Natural killer cell (primary cell): ENCODE results near the gene RSU1. TPM values are rescaled to one million over a fixed set of nuclear protein-coding genes. Genes with fewer than 3 reads are reported as not detected.

Experiments used
- ATAC-seq, 3 donors: fragments of 150-1000 bp in 2 of 3; fragments of 200-7000 bp in 1 of 3; cut with Tn5 transposase; 1 replicate in 1 of 3; 2 replicates in 2 of 3; pipeline ENCODE4 v1.10.0; 2021; ENCODE audit warnings: mild to moderate bottlenecking in 2 of 3, moderate library complexity in 2 of 3
- DNase-seq, 2 donors: peaks; one replicate each; pipeline versions ENCODE4 v3.0.0 to v3.0.0-alpha.2; 2013 to 2021; ENCODE audit warnings: mixed read lengths in 1 of 2
- H3K27ac ChIP-seq: one replicate; pipeline ENCODE4 v1.5.1; 2013; ENCODE audit warnings: mild to moderate bottlenecking, low read length
- H3K27me3 ChIP-seq: one replicate; pipeline ENCODE4 v1.6.1; 2013; ENCODE audit warnings: low read length; ENCODE audit not compliant: control insufficient read depth, insufficient read depth
- H3K36me3 ChIP-seq: one replicate; pipeline ENCODE4 v1.6.1; 2013; ENCODE audit warnings: low read length; ENCODE audit not compliant: control insufficient read depth, insufficient read depth
- H3K4me1 ChIP-seq: one replicate; pipeline ENCODE4 v1.6.1; 2013; ENCODE audit warnings: low read length; ENCODE audit not compliant: control insufficient read depth, insufficient read depth
- H3K4me3 ChIP-seq: one replicate; pipeline ENCODE4 v1.5.1; 2013; ENCODE audit warnings: low read length
- H3K9me3 ChIP-seq: one replicate; pipeline ENCODE4 v1.6.1; 2013; ENCODE audit warnings: low read length; ENCODE audit not compliant: control insufficient read depth, insufficient read depth
- H3K27ac Mint-ChIP-seq, 2 donors: one replicate each; pipeline ENCODE4 v1.8.0; 2022; ENCODE audit warnings: mild to moderate bottlenecking in 2 of 2, mixed read lengths in 2 of 2, moderate library complexity in 1 of 2
- H3K27me3 Mint-ChIP-seq, 2 donors: one replicate each; pipeline ENCODE4 v1.8.0; 2022; ENCODE audit warnings: low read depth in 2 of 2, mixed read lengths in 2 of 2
- H3K36me3 Mint-ChIP-seq: one replicate; pipeline ENCODE4 v1.8.0; 2022; ENCODE audit warnings: mixed read lengths
- H3K4me1 Mint-ChIP-seq, 2 donors: one replicate each; pipeline ENCODE4 v1.8.0; 2022; ENCODE audit warnings: mixed read lengths in 2 of 2
- H3K4me3 Mint-ChIP-seq: one replicate; pipeline ENCODE4 v1.8.0; 2022; ENCODE audit warnings: mild to moderate bottlenecking, moderate library complexity, mixed read lengths
- H3K9me3 Mint-ChIP-seq, 2 donors: one replicate each; pipeline ENCODE4 v1.8.0; 2022; ENCODE audit warnings: mixed read lengths in 2 of 2
- WGBS: methylation state at CpG from one replicate; pipeline ENCODE4 v1.1.7; 2013; ENCODE audit warnings: missing lambda C conversion rate; ENCODE audit not compliant: insufficient coverage; 5-methylcytosine and 5-hydroxymethylcytosine counted together
- intact Hi-C: fragments of 100-400 bp; cut with micrococcal nuclease; formaldehyde crosslinking; loops from one replicate; pipeline ENCODE4 v1.14.2; 2022
- total RNA-seq, 4 donors: library from RNA; stranded (reverse); fragments of 120-200 nt in 1 of 4; gene quantifications; one replicate each; pipeline versions ENCODE4 v1.2.3 to v1.2.4, GENCODE V29; 2013 to 2022
- TF ChIP-seq, protein P1 (sequence below): fragments of 200-600 bp; IDR thresholded peaks from one replicate; pipeline ENCODE4 v1.8.0; 2022; ENCODE audit warnings: antibody characterized with exemption

RSU1 gene
- 10 to 100 TPM; 75.0 to 85.3 (median 80.0) TPM for total RNA-seq
- total RNA-seq (2013) = 92.1 TPM

DNA sequence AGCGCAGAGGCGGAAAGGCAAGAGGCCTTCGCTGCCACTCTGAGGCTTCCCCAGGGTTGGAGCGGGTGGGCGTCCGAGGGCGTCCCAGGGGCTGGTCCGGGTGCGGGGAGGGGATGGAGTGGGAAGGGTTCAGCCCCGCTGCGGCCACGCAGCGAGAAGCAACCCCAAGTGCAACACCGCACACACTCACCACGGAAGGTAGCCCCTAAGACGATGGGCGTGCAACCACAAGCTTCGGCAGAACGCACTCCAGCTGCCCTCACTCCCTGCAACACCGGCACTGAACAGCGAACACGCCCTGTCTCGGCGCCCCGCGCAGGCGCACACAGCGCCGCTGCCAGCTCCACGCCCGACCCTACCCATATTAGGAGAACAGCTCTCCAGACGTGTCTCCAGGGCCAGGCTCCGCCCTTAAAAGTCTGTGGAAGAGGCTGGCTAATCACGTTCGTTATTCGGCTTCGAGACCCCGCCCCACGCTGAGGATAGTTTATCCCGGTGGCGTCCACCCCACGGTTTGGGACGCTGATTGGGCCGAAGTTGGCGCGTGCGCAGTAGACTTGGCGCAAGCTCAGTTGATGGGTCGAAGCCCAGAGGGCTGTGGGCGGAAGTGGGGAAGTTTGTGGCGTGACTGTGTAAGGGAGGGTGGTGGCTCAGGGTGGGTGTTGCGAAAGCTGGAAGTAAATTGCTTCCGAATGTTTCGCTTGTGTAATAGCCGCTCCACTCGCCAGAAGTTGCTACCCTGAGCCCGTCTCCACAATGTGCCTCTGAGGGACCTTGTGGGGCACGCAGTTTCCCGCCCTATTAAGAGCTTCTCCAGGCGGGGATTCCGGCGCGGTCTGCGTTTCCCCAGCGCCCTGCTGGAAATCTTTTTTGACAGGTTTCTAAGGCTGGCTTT lies at the start of gene RSU1:
RSU1 (minus strand) TSS at position 300 of the 895 bp plus-strand sequence. CDS start 343 bp downstream, outside the sequence.
- Mint-ChIP-seq H3K27ac (peak within 1 kb of the TSS; percentile 91 to 96), H3K4me1 (peaks cover 34 to 43% of the 10 kb centered on the region in 2 donors), H3K9me3 (peaks cover 4 to 5% of the 10 kb centered on the region in 2 donors), H3K36me3 (peaks cover 19% of the 10 kb centered on the region), H3K4me3 (peak within 1 kb of the TSS; percentile 96), H3K27me3 (peaks cover 4 to 21% of the 10 kb centered on the region in 2 donors)
- WGBS = under 1% methylated on average over 64 of the region's 65 CpGs
- DNase-seq (peak; percentile 100), ATAC-seq (peak; percentile 96 to 99 (median 96))
- peaks cover 17% of the 10 kb centered on the region for H3K4me1 ChIP-seq
- H3K4me3 ChIP-seq = peak within 1 kb of the TSS; percentile 82
- no peaks in the 10 kb centered on the region for H3K27me3 ChIP-seq
- no peaks in the 10 kb centered on the region for H3K36me3 ChIP-seq
- peak within 1 kb of the TSS; percentile 87 for H3K27ac ChIP-seq
- peaks cover 6% of the 10 kb centered on the region for H3K9me3 ChIP-seq
- intact Hi-C loops = loop anchor here (1.0 to 5.0 kb wide), 6 partner anchors 30 to 957 kb away; partner anchors contain the start of genes MINDY3, PTER and STAM
- TF ChIP-seq, protein P1, sequence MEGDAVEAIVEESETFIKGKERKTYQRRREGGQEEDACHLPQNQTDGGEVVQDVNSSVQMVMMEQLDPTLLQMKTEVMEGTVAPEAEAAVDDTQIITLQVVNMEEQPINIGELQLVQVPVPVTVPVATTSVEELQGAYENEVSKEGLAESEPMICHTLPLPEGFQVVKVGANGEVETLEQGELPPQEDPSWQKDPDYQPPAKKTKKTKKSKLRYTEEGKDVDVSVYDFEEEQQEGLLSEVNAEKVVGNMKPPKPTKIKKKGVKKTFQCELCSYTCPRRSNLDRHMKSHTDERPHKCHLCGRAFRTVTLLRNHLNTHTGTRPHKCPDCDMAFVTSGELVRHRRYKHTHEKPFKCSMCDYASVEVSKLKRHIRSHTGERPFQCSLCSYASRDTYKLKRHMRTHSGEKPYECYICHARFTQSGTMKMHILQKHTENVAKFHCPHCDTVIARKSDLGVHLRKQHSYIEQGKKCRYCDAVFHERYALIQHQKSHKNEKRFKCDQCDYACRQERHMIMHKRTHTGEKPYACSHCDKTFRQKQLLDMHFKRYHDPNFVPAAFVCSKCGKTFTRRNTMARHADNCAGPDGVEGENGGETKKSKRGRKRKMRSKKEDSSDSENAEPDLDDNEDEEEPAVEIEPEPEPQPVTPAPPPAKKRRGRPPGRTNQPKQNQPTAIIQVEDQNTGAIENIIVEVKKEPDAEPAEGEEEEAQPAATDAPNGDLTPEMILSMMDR = no peak

DNA sequence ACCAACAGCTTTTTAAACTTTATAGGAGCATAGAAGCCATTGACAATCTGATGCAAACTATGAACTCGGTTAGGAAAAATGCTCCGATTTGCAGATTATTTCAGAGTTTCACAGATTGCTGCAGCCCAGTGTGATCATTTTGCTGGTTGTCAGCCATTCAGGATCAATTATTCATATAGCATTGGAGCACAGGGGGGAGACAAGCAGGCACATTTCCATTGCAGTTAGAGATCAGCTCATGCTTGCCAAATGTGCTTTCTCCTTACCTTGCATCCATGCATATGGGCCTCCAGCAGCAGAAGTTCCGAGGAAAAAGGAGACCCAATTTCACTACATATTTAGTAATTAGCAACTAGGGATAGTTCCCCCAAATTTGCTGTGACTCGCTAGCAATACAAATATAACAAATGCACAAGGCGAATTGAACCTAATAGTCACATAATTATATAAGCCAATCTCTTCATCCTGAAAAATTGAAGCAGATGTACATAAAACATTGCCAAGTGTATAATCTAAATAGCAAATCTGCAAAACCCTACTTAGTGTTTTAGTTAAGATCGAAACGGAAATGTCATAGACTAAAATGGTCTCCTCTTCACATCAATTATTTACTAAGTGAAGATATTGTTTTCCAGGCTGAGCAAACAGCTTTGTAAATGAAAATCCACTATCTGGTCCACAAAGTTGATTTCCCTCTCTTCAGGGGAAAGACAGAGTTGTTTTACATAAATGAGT lies 49.5 kb upstream of the RSU1 start:
- Histone ChIP-seq H3K27ac (no peak overlapping the region), H3K9me3 (no peaks in the 10 kb centered on the region), H3K27me3 (no peaks in the 10 kb centered on the region), H3K36me3 (no peaks in the 10 kb centered on the region), H3K4me3 (no peak overlapping the region), H3K4me1 (no peaks in the 10 kb centered on the region)
- TF ChIP-seq, protein P1 = no peak
- H3K4me1 Mint-ChIP-seq = no peaks in the 10 kb centered on the region
- ATAC-seq (no peak), DNase-seq (no peak)
- intact Hi-C loops = no loop called here
- no peak overlapping the region for H3K27ac Mint-ChIP-seq
- H3K9me3 Mint-ChIP-seq = no peaks in the 10 kb centered on the region
- 95% methylated on average over 4 of the region's 7 CpGs for WGBS
- no peaks in the 10 kb centered on the region for H3K36me3 Mint-ChIP-seq
- no peak overlapping the region for H3K4me3 Mint-ChIP-seq
- peaks cover 16 to 20% of the 10 kb centered on the region in 2 donors for H3K27me3 Mint-ChIP-seq

DNA sequence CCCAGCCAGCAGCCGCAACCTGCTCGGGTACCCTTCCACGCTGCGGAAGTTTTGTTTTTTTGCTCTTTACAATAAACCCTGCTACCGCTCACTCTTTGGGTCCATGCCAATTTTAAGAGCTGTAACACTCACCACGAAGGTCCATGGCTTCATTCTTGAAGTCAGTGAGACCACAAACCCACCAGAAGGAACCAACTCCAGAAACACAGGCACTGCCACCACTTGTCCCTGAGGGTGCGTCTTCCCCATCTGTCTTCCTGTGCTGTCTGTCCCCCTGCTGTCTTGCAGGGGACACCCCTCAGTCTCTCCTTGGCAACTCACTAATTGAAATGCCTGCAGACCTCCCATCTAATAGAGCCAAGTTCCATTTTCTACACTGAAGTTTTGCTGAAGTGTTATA lies 48.5 kb upstream of the RSU1 start:
- DNase-seq (no peak), ATAC-seq (no peak)
- Mint-ChIP-seq H3K36me3 (no peaks in the 10 kb centered on the region), H3K27ac (no peak overlapping the region), H3K27me3 (peaks cover 16 to 20% of the 10 kb centered on the region in 2 donors), H3K4me1 (no peaks in the 10 kb centered on the region), H3K4me3 (no peak overlapping the region), H3K9me3 (no peaks in the 10 kb centered on the region)
- Histone ChIP-seq H3K4me1 (no peaks in the 10 kb centered on the region), H3K27me3 (no peaks in the 10 kb centered on the region), H3K9me3 (no peaks in the 10 kb centered on the region), H3K27ac (no peak overlapping the region), H3K36me3 (no peaks in the 10 kb centered on the region), H3K4me3 (no peak overlapping the region)
- intact Hi-C loops = no loop called here
- TF ChIP-seq, protein P1 = no peak
- WGBS = 24% methylated on average over 7 of the region's 7 CpGs
